ENCODE data around the gene MYH7B. TPM values are rescaled to one million over a fixed set of nuclear protein-coding genes. Genes with fewer than 3 reads are reported as not detected.

MYH7B gene
- total RNA-seq, 1 donor from 2014 or later, result 19.3 TPM

- no peaks in the 10 kb centered on the region for H3K27me3 ChIP-seq (ENCODE audit: control insufficient read depth in 3 of 3, insufficient read depth in 3 of 3, low read length in 3 of 3)
- peaks cover 65 to 88% (median 87%) of the 10 kb centered on the region in 3 donors for H3K36me3 ChIP-seq (ENCODE audit: control insufficient read depth in 3 of 3, insufficient read depth in 3 of 3, low read length in 3 of 3)
- peak overlapping the region in 1 of 3 donors; percentile 54 for H3K9ac ChIP-seq (ENCODE audit: low read depth in 1 of 3, low read length in 3 of 3)
- no peak overlapping the region for H3K27ac ChIP-seq (ENCODE audit: low read depth, low read length)
- no peak overlapping the region for H3K4me3 ChIP-seq (ENCODE audit: low read length in 3 of 3)
- H3K4me1 ChIP-seq (ENCODE audit: control insufficient read depth in 3 of 3, insufficient read depth in 3 of 3, low read length in 3 of 3), result peaks cover 0 to 46% (median 29%) of the 10 kb centered on the region in 3 donors
- H3K9me3 ChIP-seq (ENCODE audit: control insufficient read depth in 3 of 3, low read length in 3 of 3), result no peaks in the 10 kb centered on the region
Measured at GRCh38 chr20:34995192-34995591, 39.5 kb downstream of the MYH7B start.

- Histone ChIP-seq H3K9ac (ENCODE audit: low read depth in 1 of 3, low read length in 3 of 3) (peak overlapping the region in 1 of 3 donors; percentile 54), H3K4me1 (ENCODE audit: control insufficient read depth in 3 of 3, insufficient read depth in 3 of 3, low read length in 3 of 3) (peaks cover 0 to 44% (median 29%) of the 10 kb centered on the region in 3 donors), H3K27ac (ENCODE audit: low read depth, low read length) (no peak overlapping the region), H3K4me3 (ENCODE audit: low read length in 3 of 3) (no peak overlapping the region), H3K9me3 (ENCODE audit: control insufficient read depth in 3 of 3, low read length in 3 of 3) (no peaks in the 10 kb centered on the region), H3K36me3 (ENCODE audit: control insufficient read depth in 3 of 3, insufficient read depth in 3 of 3, low read length in 3 of 3) (peaks cover 70 to 89% (median 87%) of the 10 kb centered on the region in 3 donors), H3K27me3 (ENCODE audit: control insufficient read depth in 3 of 3, insufficient read depth in 3 of 3, low read length in 3 of 3) (no peaks in the 10 kb centered on the region)
Measured at GRCh38 chr20:34995696-34996095, 40.0 kb downstream of the MYH7B start.

- Histone ChIP-seq H3K4me3 (ENCODE audit: low read length in 3 of 3) (no peak overlapping the region), H3K27ac (ENCODE audit: low read depth, low read length) (no peak overlapping the region), H3K9me3 (ENCODE audit: control insufficient read depth in 3 of 3, low read length in 3 of 3) (no peaks in the 10 kb centered on the region), H3K9ac (ENCODE audit: low read depth in 1 of 3, low read length in 3 of 3) (peak overlapping the region in 1 of 3 donors; percentile 45), H3K36me3 (ENCODE audit: control insufficient read depth in 3 of 3, insufficient read depth in 3 of 3, low read length in 3 of 3) (peaks cover 77 to 89% (median 89%) of the 10 kb centered on the region in 3 donors), H3K27me3 (ENCODE audit: control insufficient read depth in 3 of 3, insufficient read depth in 3 of 3, low read length in 3 of 3) (no peaks in the 10 kb centered on the region), H3K4me1 (ENCODE audit: control insufficient read depth in 3 of 3, insufficient read depth in 3 of 3, low read length in 3 of 3) (peaks cover 0 to 42% (median 25%) of the 10 kb centered on the region in 3 donors)
Measured at GRCh38 chr20:34996243-34997028, 40.8 kb downstream of the MYH7B start.

- Histone ChIP-seq H3K27me3 (ENCODE audit: control insufficient read depth in 3 of 3, insufficient read depth in 3 of 3, low read length in 3 of 3) (no peaks in the 10 kb centered on the region), H3K4me1 (ENCODE audit: control insufficient read depth in 3 of 3, insufficient read depth in 3 of 3, low read length in 3 of 3) (peaks cover 0 to 42% (median 25%) of the 10 kb centered on the region in 3 donors), H3K36me3 (ENCODE audit: control insufficient read depth in 3 of 3, insufficient read depth in 3 of 3, low read length in 3 of 3) (peaks cover 80 to 92% (median 91%) of the 10 kb centered on the region in 3 donors), H3K27ac (ENCODE audit: low read depth, low read length) (no peak overlapping the region), H3K9me3 (ENCODE audit: control insufficient read depth in 3 of 3, low read length in 3 of 3) (no peaks in the 10 kb centered on the region), H3K4me3 (ENCODE audit: low read length in 3 of 3) (no peak overlapping the region), H3K9ac (ENCODE audit: low read depth in 1 of 3, low read length in 3 of 3) (no peak overlapping the region)
Measured at GRCh38 chr20:34997131-34997561, 41.5 kb downstream of the MYH7B start.

- Histone ChIP-seq H3K9ac (ENCODE audit: low read depth in 1 of 3, low read length in 3 of 3) (peak overlapping the region in 1 of 3 donors; percentile 40), H3K4me1 (ENCODE audit: control insufficient read depth in 3 of 3, insufficient read depth in 3 of 3, low read length in 3 of 3) (peaks cover 0 to 41% (median 24%) of the 10 kb centered on the region in 3 donors), H3K36me3 (ENCODE audit: control insufficient read depth in 3 of 3, insufficient read depth in 3 of 3, low read length in 3 of 3) (peaks cover 85 to 97% (median 95%) of the 10 kb centered on the region in 3 donors), H3K27me3 (ENCODE audit: control insufficient read depth in 3 of 3, insufficient read depth in 3 of 3, low read length in 3 of 3) (no peaks in the 10 kb centered on the region), H3K27ac (ENCODE audit: low read depth, low read length) (no peak overlapping the region), H3K4me3 (ENCODE audit: low read length in 3 of 3) (no peak overlapping the region), H3K9me3 (ENCODE audit: control insufficient read depth in 3 of 3, low read length in 3 of 3) (no peaks in the 10 kb centered on the region)
Measured at GRCh38 chr20:34997774-34998173, 42.1 kb downstream of the MYH7B start.

GRCh38 chr20:34998331-34998950 is 42.8 kb downstream of the MYH7B start:
- Histone ChIP-seq H3K36me3 (ENCODE audit: control insufficient read depth in 3 of 3, insufficient read depth in 3 of 3, low read length in 3 of 3) (peaks cover 85 to 97% (median 95%) of the 10 kb centered on the region in 3 donors), H3K27me3 (ENCODE audit: control insufficient read depth in 3 of 3, insufficient read depth in 3 of 3, low read length in 3 of 3) (no peaks in the 10 kb centered on the region), H3K4me1 (ENCODE audit: control insufficient read depth in 3 of 3, insufficient read depth in 3 of 3, low read length in 3 of 3) (peaks cover 0 to 38% (median 17%) of the 10 kb centered on the region in 3 donors), H3K9me3 (ENCODE audit: control insufficient read depth in 3 of 3, low read length in 3 of 3) (no peaks in the 10 kb centered on the region), H3K27ac (ENCODE audit: low read depth, low read length) (no peak overlapping the region), H3K9ac (ENCODE audit: low read depth in 1 of 3, low read length in 3 of 3) (peak overlapping the region in 2 of 3 donors; percentile 14 to 50), H3K4me3 (ENCODE audit: low read length in 3 of 3) (no peak overlapping the region)

GRCh38 chr20:34999021-34999451 is 43.4 kb downstream of the MYH7B start:
- Histone ChIP-seq H3K9me3 (ENCODE audit: control insufficient read depth in 3 of 3, low read length in 3 of 3) (no peaks in the 10 kb centered on the region), H3K36me3 (ENCODE audit: control insufficient read depth in 3 of 3, insufficient read depth in 3 of 3, low read length in 3 of 3) (peaks cover 86 to 95% (median 94%) of the 10 kb centered on the region in 3 donors), H3K27ac (ENCODE audit: low read depth, low read length) (no peak overlapping the region), H3K4me1 (ENCODE audit: control insufficient read depth in 3 of 3, insufficient read depth in 3 of 3, low read length in 3 of 3) (peaks cover 0 to 34% (median 17%) of the 10 kb centered on the region in 3 donors), H3K9ac (ENCODE audit: low read depth in 1 of 3, low read length in 3 of 3) (peak overlapping the region in 1 of 3 donors; percentile 50), H3K4me3 (ENCODE audit: low read length in 3 of 3) (no peak overlapping the region), H3K27me3 (ENCODE audit: control insufficient read depth in 3 of 3, insufficient read depth in 3 of 3, low read length in 3 of 3) (no peaks in the 10 kb centered on the region)

GRCh38 chr20:34999782-35000181 is 44.1 kb downstream of the MYH7B start:
- Histone ChIP-seq H3K9me3 (ENCODE audit: control insufficient read depth in 3 of 3, low read length in 3 of 3) (no peaks in the 10 kb centered on the region), H3K36me3 (ENCODE audit: control insufficient read depth in 3 of 3, insufficient read depth in 3 of 3, low read length in 3 of 3) (peaks cover 86 to 95% (median 93%) of the 10 kb centered on the region in 3 donors), H3K4me3 (ENCODE audit: low read length in 3 of 3) (no peak overlapping the region), H3K27me3 (ENCODE audit: control insufficient read depth in 3 of 3, insufficient read depth in 3 of 3, low read length in 3 of 3) (no peaks in the 10 kb centered on the region), H3K27ac (ENCODE audit: low read depth, low read length) (no peak overlapping the region), H3K9ac (ENCODE audit: low read depth in 1 of 3, low read length in 3 of 3) (no peak overlapping the region), H3K4me1 (ENCODE audit: control insufficient read depth in 3 of 3, insufficient read depth in 3 of 3, low read length in 3 of 3) (peaks cover 0 to 26% (median 11%) of the 10 kb centered on the region in 3 donors)

- Histone ChIP-seq H3K36me3 (ENCODE audit: control insufficient read depth in 3 of 3, insufficient read depth in 3 of 3, low read length in 3 of 3) (peaks cover 87 to 94% (median 93%) of the 10 kb centered on the region in 3 donors), H3K27ac (ENCODE audit: low read depth, low read length) (no peak overlapping the region), H3K27me3 (ENCODE audit: control insufficient read depth in 3 of 3, insufficient read depth in 3 of 3, low read length in 3 of 3) (no peaks in the 10 kb centered on the region)
Measured at GRCh38 chr20:35000311-35000921, 44.7 kb downstream of the MYH7B start.

More at GRCh38 chr20:35000311-35000921, 44.7 kb downstream of the MYH7B start:
- H3K9me3 ChIP-seq (ENCODE audit: control insufficient read depth in 3 of 3, low read length in 3 of 3), result no peaks in the 10 kb centered on the region
- no peak overlapping the region for H3K4me3 ChIP-seq (ENCODE audit: low read length in 3 of 3)
- H3K9ac ChIP-seq (ENCODE audit: low read depth in 1 of 3, low read length in 3 of 3), result no peak overlapping the region
- H3K4me1 ChIP-seq (ENCODE audit: control insufficient read depth in 3 of 3, insufficient read depth in 3 of 3, low read length in 3 of 3), result peaks cover 0 to 23% (median 9%) of the 10 kb centered on the region in 3 donors

Data from skeletal muscle tissue (tissue), 4 donors.